ENCODE data around the gene GRIN3A.

The GRIN3A gene

DNA sequence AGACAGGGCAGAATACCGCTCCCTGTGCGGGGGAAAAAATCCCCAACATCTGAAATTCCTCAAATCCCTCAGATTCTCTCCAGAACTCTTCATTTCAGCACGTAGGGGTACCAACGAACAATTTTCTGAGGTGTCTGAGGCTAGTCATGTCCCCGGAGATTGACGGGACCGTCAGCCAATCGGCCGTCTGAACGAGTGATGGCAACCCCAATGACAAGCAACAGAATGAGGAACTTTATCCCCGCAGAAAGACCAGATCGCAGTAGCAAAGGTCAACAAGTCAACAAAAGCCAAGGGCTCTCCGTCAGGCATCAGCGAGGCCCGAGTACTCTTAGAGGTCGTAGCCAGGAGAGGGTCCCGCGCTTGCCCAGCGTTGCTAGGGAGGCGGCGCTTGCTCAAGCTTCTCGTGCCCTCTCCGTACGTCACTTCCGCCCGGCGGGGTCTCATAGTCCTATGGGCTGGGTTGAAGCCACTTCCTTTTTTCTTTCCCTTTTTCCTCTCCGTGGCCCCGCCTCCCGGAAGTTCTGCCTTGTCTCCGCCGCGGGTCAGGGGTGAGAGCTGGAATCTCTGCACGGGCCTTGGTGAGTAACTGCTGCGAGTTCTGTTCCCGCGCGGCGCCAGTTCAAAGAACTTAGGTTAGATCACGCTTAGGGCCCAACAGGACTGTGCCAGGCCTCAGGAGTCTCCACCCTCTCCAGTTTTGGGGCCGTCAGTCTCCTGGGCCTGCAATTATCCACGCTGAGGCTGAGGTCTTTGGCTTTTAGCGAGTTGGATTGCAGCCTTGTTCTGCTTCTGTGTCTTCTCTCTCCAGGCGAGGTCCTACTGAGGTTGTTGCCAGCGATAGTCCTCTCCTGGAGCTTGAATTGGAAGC lies 204.9 kb downstream of the GRIN3A start, which contains the start of gene RNF20:
RNF20 (plus strand) TSS at position 520 of the 871 bp plus-strand sequence. CDS start 1,571 bp downstream, outside the sequence.
- TF ChIP-seq, protein P1, sequence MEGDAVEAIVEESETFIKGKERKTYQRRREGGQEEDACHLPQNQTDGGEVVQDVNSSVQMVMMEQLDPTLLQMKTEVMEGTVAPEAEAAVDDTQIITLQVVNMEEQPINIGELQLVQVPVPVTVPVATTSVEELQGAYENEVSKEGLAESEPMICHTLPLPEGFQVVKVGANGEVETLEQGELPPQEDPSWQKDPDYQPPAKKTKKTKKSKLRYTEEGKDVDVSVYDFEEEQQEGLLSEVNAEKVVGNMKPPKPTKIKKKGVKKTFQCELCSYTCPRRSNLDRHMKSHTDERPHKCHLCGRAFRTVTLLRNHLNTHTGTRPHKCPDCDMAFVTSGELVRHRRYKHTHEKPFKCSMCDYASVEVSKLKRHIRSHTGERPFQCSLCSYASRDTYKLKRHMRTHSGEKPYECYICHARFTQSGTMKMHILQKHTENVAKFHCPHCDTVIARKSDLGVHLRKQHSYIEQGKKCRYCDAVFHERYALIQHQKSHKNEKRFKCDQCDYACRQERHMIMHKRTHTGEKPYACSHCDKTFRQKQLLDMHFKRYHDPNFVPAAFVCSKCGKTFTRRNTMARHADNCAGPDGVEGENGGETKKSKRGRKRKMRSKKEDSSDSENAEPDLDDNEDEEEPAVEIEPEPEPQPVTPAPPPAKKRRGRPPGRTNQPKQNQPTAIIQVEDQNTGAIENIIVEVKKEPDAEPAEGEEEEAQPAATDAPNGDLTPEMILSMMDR (IDR thresholded peaks at IDR 0.05) = no peak
- Mint-ChIP-seq H3K9me3 (no peaks in the 10 kb centered on the region), H3K4me3 (peak within 1 kb of the TSS; percentile 90), H3K27me3 (ENCODE audit: low read depth, poor library complexity) (peaks cover 4% of the 10 kb centered on the region), H3K27ac (peak within 1 kb of the TSS; percentile 100), H3K4me1 (peaks cover 24% of the 10 kb centered on the region), H3K36me3 (ENCODE audit: low read depth) (peaks cover 9% of the 10 kb centered on the region)
- peak; percentile 100 for DNase-seq

DNA sequence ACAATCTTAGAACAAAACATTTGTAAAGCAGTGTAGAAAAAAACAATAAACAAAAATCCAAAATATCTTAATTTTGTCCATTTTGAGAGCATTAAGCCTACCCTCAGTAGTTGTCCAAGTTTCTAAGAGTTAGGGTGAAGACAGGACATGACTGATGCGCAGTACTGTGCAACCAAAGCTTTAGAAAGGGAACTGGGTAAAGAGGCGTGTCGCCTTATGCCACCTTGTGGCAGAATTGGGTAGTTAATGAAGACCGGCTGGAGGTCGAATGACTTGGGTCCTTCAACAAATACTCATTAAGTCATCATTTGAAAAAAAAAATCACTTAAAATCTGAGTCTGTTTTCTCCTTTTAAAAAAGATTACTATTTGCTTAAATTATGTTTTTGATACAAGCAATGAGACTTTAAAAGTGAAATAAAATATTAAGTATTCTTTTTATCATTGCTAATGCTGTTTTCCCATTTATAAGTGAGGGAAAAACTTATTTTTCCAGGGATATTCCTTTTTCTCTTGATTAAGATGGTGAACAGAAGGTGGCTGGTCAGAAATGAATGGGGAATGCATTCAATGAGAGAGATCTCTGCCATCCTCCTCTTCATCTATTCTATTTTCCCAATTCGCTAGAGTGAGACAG lies 208.3 kb downstream of the GRIN3A start:
- no peak overlapping the region for H3K27ac Mint-ChIP-seq
- no peaks in the 10 kb centered on the region for H3K9me3 Mint-ChIP-seq
- peaks cover 18% of the 10 kb centered on the region for H3K4me1 Mint-ChIP-seq
- DNase-seq = peak; percentile 70
- no peaks in the 10 kb centered on the region for H3K36me3 Mint-ChIP-seq (ENCODE audit: low read depth)
- TF ChIP-seq, protein P1 (IDR thresholded peaks at IDR 0.05) = peak; percentile 80
- peaks cover 6% of the 10 kb centered on the region for H3K27me3 Mint-ChIP-seq (ENCODE audit: low read depth, poor library complexity)
- H3K4me3 Mint-ChIP-seq = no peak overlapping the region

DNA sequence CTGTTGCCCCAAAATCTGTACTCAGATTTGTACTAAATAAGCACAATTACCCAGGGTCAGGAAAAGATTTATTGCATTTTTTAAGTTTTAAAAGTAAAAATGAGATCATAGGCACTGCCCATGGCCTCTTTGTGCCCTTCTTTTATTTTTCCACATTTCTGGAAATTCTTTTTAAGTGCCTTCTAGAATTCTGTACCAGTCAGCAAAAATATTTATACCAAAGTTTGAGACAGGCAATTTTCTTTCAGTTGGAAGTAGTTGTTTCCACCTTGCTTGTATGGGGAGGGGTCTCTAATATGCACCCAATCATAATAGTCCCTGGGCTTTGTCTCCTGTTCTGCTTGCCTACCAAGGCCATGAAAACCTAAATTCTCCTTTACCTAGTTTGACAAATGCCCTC lies 210.4 kb downstream of the GRIN3A start:
- Mint-ChIP-seq H3K36me3 (ENCODE audit: low read depth) (no peaks in the 10 kb centered on the region), H3K27ac (no peak overlapping the region), H3K4me3 (no peak overlapping the region), H3K9me3 (no peaks in the 10 kb centered on the region), H3K27me3 (ENCODE audit: low read depth, poor library complexity) (peaks cover 10% of the 10 kb centered on the region), H3K4me1 (peaks cover 4% of the 10 kb centered on the region)
- TF ChIP-seq, protein P1 (IDR thresholded peaks at IDR 0.05) = no peak
- no peak for DNase-seq

DNA sequence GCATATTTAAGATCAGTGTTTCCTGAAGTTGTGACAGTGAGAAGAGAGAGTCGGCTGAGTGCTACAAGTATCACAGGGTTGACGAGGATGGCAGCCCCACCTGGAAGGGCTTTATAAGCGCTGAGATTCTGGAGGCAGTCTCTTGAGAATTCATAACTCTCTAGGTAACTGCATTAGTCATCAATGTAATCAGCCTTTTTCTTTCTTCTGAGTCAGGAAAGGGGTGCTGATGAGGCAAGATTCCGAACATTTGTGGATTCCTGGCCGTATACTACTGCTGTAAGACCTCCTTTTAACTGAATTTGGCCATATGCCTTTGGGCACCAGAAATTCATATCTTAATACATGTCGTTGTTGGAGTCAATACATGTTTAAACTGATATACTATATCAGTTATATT lies 211.4 kb downstream of the GRIN3A start:
- TF ChIP-seq, protein P1 (IDR thresholded peaks at IDR 0.05) = no peak
- Mint-ChIP-seq H3K27me3 (ENCODE audit: low read depth, poor library complexity) (peaks cover 13% of the 10 kb centered on the region), H3K27ac (no peak overlapping the region), H3K36me3 (ENCODE audit: low read depth) (no peaks in the 10 kb centered on the region), H3K4me3 (no peak overlapping the region), H3K4me1 (no peaks in the 10 kb centered on the region), H3K9me3 (no peaks in the 10 kb centered on the region)
- no peak for DNase-seq

DNA sequence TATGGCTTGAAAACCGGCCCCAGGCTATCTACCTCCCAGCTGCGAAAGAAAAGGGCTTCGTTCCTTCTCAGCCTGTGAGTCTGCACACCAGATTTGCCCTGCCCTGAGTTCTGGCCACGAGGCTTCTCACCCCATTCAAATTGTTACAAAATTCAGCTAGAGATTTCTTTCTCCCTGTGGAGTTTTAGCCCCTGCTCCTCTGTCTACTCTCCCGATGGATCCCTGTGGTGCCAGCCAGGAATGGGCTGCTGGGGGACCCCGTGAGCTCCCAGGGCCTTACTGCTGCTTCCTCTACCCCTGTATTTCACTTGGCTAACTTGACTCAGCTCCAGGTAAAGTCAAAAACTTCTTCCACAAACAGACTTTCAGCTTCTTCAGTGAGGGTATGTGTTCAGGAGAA lies 214.1 kb downstream of the GRIN3A start:
- Mint-ChIP-seq H3K9me3 (no peaks in the 10 kb centered on the region), H3K36me3 (ENCODE audit: low read depth) (no peaks in the 10 kb centered on the region), H3K4me3 (no peak overlapping the region), H3K27me3 (ENCODE audit: low read depth, poor library complexity) (peaks cover 15% of the 10 kb centered on the region), H3K4me1 (no peaks in the 10 kb centered on the region), H3K27ac (no peak overlapping the region)
- no peak for DNase-seq
- TF ChIP-seq, protein P1 (IDR thresholded peaks at IDR 0.05) = no peak
